K562 (cell line): ENCODE results near the gene LBR. TPM values are rescaled to one million over a fixed set of nuclear protein-coding genes. Genes with fewer than 3 reads are reported as not detected.

Experiments used
- ARID3B ChIP-seq: fragments of 250-450 bp; sonication (Bioruptor Pico); IDR thresholded peaks from 2 replicates; pipeline ENCODE4 v1.4.0; 2020; ENCODE audit warnings: borderline replicate concordance
- STAT6 ChIP-seq: sonication (generic); formaldehyde crosslinking; IDR thresholded peaks from 2 replicates; pipeline ENCODE4 v1.8.1; 2023; ENCODE audit warnings: mild to moderate bottlenecking, missing genetic modification reagents
- U2AF1 ChIP-seq: fragments of 200-400 bp; formaldehyde crosslinking; optimal IDR thresholded peaks from 2 replicates; pipeline ENCODE3; 2017; ENCODE audit warnings: mild to moderate bottlenecking, low read depth, low read length, moderate library complexity
- polyA plus RNA-seq, 8 experiments: library from polyadenylated mRNA; depleted of rRNA in 4 of 8; stranded (reverse) in 5 of 8; unstranded in 3 of 8; fragments of >200 nt; fragmentation: Nextera tagmentation in 2 of 8; fragmentation: Illumina TruSeq in 1 of 8; extraction: Ambion mirVana in 2 of 8; extraction: Trizol in 1 of 8; gene quantifications; 2 replicates each; pipeline versions ENCODE4 v1.2.1 to v1.2.3, GENCODE V29; 2011 to 2014; ENCODE audit warnings: inconsistent platforms in 1 of 8, missing spikeins in 1 of 8
- total RNA-seq, 7 experiments: library from RNA; depleted of rRNA in 6 of 7; stranded (reverse); fragments of >200 nt in 6 of 7; fragmentation: Illumina TruSeq in 2 of 7; extraction: Trizol in 2 of 7; gene quantifications; 2 replicates each; pipeline versions ENCODE4 v1.2.1 to v1.2.3, GENCODE V29; 2011 to 2021; ENCODE audit warnings: low replicate concordance in 1 of 7
- TF ChIP-seq, protein P1 (sequence below), 2 experiments: fragments of 450-650 bp; formaldehyde crosslinking in 1 of 2; IDR thresholded peaks; 2 replicates each; pipeline versions ENCODE4 v1.4.0 to v1.6.1; 2014 to 2020; ENCODE audit warnings: mild to moderate bottlenecking in 2 of 2, borderline replicate concordance in 1 of 2, low read depth in 1 of 2

The LBR gene
- total and polyA plus RNA-seq, 9 of the 15 experiments (the other 6 are each of a cell fraction or from before 2014, with no cell fraction given): 102 to 229 (median 197) TPM

- TF ChIP-seq ARID3B (CRISPR knock-in tag): no peak
- TF ChIP-seq, protein P1, sequence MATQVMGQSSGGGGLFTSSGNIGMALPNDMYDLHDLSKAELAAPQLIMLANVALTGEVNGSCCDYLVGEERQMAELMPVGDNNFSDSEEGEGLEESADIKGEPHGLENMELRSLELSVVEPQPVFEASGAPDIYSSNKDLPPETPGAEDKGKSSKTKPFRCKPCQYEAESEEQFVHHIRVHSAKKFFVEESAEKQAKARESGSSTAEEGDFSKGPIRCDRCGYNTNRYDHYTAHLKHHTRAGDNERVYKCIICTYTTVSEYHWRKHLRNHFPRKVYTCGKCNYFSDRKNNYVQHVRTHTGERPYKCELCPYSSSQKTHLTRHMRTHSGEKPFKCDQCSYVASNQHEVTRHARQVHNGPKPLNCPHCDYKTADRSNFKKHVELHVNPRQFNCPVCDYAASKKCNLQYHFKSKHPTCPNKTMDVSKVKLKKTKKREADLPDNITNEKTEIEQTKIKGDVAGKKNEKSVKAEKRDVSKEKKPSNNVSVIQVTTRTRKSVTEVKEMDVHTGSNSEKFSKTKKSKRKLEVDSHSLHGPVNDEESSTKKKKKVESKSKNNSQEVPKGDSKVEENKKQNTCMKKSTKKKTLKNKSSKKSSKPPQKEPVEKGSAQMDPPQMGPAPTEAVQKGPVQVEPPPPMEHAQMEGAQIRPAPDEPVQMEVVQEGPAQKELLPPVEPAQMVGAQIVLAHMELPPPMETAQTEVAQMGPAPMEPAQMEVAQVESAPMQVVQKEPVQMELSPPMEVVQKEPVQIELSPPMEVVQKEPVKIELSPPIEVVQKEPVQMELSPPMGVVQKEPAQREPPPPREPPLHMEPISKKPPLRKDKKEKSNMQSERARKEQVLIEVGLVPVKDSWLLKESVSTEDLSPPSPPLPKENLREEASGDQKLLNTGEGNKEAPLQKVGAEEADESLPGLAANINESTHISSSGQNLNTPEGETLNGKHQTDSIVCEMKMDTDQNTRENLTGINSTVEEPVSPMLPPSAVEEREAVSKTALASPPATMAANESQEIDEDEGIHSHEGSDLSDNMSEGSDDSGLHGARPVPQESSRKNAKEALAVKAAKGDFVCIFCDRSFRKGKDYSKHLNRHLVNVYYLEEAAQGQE (IDR thresholded peaks at IDR 0.05; ENCODE audit: borderline replicate concordance): no peak
- TF ChIP-seq, protein P1 (CRISPR knock-in tag; IDR thresholded peaks at IDR 0.05; ENCODE audit: low read depth): no peak
- TF ChIP-seq U2AF1: no peak
- no peak for TF ChIP-seq STAT6
Measured at GRCh38 chr1:225440380-225441221, 12.8 kb upstream of the LBR start (continued).
